Neural crest cell (in vitro differentiated cells): ENCODE data around the gene NADK. TPM values are rescaled to one million over a fixed set of nuclear protein-coding genes. Genes with fewer than 3 reads are reported as not detected.

Source experiments
- DNase-seq: peaks from one replicate; pipeline ENCODE4 v3.0.0; 2021; ENCODE audit warnings: low read depth, mixed read lengths, low spot score
- H3K27ac Mint-ChIP-seq: one replicate; pipeline ENCODE4 v1.8.0; 2021; ENCODE audit warnings: mild to moderate bottlenecking, mixed read lengths; ENCODE audit not compliant: unreplicated experiment
- H3K27me3 Mint-ChIP-seq: 2 replicates; pipeline ENCODE4 v1.8.0; 2021; ENCODE audit warnings: low read depth, mild to moderate bottlenecking, mixed read lengths
- H3K36me3 Mint-ChIP-seq: 2 replicates; pipeline ENCODE4 v1.8.0; 2021; ENCODE audit warnings: low read depth, mild to moderate bottlenecking, mixed read lengths
- H3K4me1 Mint-ChIP-seq: 2 replicates; pipeline ENCODE4 v1.8.0; 2021; ENCODE audit warnings: mixed read lengths
- H3K4me3 Mint-ChIP-seq: one replicate; pipeline ENCODE4 v1.8.0; 2021; ENCODE audit warnings: mild to moderate bottlenecking, mixed read lengths
- H3K9me3 Mint-ChIP-seq: 2 replicates; pipeline ENCODE4 v1.8.0; 2021; ENCODE audit warnings: mixed read lengths
- total RNA-seq: library from RNA; stranded (reverse); gene quantifications from 2 replicates; pipeline ENCODE4 v1.2.1, GENCODE V29; 2021
- TF ChIP-seq, protein P1 (sequence below): fragments of 200-600 bp; sonication (generic); conservative IDR thresholded peaks from 2 replicates; pipeline ENCODE4 v1.5.0; 2021; ENCODE audit warnings: antibody characterized with exemption, mild to moderate bottlenecking

The NADK gene
- total RNA-seq, 1 donor from 2014 or later: 88.4 TPM

DNA sequence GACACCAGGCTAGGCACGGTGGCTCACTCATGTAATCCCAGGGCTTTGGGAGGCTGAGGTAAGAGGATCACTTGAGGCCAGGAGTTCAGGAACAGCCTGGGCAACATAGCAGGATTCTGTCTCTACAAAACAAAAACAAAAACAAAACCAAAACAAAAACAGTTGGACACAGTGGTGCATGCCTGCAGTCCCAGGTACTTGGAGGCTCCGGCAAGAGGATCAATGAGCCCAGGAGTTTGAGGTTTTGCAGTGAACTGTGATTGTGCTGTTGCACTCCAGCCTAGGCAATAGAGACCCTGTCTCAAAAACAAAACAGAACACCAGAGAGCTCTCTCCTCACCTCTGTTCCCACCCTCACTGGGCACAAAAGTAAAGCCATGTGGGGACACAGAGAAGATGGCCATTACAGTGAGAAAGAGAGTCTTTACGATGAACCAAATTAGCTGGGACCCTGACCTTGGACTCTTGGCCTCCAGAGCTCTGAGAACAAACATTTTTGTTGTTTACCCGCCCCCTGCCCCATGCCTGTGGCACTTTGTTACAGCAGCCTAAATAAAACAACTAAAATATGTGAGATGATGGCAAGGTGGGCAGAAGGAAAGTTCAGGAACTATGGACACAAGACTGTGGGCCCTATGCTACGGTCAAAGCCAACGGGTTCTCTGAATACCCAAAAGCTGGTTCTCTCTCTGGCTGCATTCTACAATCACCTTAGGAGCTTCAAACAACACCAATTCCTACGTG, 9.8 kb downstream of the NADK start:
- Mint-ChIP-seq H3K27ac (no peak overlapping the region), H3K36me3 (peaks cover 28% of the 10 kb centered on the region), H3K9me3 (peaks cover 5% of the 10 kb centered on the region), H3K4me3 (no peak overlapping the region), H3K27me3 (no peaks in the 10 kb centered on the region), H3K4me1 (peaks cover 7% of the 10 kb centered on the region)
- no peak for DNase-seq
- TF ChIP-seq, protein P1, sequence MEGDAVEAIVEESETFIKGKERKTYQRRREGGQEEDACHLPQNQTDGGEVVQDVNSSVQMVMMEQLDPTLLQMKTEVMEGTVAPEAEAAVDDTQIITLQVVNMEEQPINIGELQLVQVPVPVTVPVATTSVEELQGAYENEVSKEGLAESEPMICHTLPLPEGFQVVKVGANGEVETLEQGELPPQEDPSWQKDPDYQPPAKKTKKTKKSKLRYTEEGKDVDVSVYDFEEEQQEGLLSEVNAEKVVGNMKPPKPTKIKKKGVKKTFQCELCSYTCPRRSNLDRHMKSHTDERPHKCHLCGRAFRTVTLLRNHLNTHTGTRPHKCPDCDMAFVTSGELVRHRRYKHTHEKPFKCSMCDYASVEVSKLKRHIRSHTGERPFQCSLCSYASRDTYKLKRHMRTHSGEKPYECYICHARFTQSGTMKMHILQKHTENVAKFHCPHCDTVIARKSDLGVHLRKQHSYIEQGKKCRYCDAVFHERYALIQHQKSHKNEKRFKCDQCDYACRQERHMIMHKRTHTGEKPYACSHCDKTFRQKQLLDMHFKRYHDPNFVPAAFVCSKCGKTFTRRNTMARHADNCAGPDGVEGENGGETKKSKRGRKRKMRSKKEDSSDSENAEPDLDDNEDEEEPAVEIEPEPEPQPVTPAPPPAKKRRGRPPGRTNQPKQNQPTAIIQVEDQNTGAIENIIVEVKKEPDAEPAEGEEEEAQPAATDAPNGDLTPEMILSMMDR: no peak

DNA sequence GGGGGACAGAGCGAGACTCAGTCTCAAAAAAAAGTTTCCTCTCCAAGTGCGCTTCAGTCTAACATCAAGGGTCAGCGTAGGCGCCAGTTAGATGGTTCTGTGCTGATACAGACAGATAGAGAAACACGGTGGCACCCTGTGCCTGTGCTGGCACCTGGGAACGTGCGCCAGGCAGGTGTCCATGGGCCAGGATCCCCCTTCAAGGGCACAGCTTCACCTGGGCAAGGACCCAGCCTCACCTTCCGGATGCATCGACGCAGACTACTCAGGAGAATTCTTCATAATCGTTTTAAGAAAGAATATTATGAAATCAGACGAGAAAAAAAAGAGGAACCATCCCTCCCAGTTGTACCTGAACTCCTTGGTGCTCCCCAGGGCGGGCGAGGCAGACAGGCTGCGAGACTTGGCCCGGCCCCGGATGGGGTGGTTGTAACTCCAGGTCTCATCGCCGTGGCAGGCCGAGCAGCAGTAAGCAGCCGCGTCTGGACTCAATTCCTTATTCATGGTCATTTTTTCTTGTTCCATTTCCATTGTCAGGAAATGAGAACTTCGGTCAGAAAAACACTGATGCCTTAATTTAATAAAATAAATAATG, 13.3 kb downstream of the NADK start:
- DNase-seq: no peak
- no peak overlapping the region for H3K27ac Mint-ChIP-seq
- peaks cover 12% of the 10 kb centered on the region for H3K36me3 Mint-ChIP-seq
- peak overlapping the region; percentile 41 for H3K4me3 Mint-ChIP-seq
- H3K4me1 Mint-ChIP-seq: peaks cover 7% of the 10 kb centered on the region
- no peaks in the 10 kb centered on the region for H3K9me3 Mint-ChIP-seq
- no peaks in the 10 kb centered on the region for H3K27me3 Mint-ChIP-seq
- TF ChIP-seq, protein P1: no peak

DNA sequence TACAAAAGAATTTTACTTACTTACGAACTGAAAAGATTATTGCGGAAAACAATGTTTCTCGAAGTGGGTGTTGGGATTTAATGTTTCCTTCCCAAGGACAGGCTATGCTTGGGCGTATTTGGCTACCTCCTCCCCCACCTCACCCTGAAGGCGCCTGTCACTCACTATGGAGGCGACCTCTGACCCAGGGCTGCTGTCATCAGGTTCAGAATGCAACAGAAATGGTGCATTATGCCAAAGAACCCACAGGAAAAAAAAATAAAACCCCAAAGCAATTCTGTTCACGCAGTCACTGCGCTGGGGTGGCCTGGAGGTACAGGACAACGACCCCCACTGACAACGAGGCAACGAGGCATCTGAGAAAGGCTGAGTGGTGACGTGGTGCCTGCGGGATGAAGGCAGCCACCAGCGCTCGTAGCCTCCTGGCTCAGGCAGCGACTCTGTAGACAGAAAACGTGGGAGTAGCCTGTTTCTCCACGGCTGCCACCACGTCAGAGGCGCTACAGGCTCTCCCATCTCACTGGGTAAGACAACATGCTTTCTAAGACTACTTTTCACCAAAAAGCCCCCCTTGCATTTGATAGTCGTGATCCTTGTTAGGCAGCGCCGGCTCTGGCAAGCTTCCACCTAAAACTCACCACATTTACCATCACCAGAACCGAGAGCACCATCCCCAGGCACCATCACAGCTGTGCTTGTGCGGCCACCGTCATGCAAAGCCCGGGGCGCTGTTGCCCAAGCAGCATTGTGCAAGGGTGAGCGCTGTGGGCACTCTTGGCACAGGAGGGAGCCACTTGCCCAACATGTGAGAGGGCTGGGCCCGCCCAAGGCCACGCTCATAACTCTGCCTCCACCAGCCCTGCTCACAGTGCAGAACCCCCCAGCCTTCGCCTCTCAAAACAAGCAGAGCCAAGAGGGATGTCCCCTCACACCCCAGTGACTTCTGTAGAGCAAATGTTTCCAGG, 14.3 kb downstream of the NADK start:
- Mint-ChIP-seq H3K36me3 (peaks cover 9% of the 10 kb centered on the region), H3K4me1 (peaks cover 7% of the 10 kb centered on the region), H3K27me3 (no peaks in the 10 kb centered on the region), H3K9me3 (no peaks in the 10 kb centered on the region), H3K4me3 (no peak overlapping the region), H3K27ac (no peak overlapping the region)
- DNase-seq: no peak
- TF ChIP-seq, protein P1: no peak

DNA sequence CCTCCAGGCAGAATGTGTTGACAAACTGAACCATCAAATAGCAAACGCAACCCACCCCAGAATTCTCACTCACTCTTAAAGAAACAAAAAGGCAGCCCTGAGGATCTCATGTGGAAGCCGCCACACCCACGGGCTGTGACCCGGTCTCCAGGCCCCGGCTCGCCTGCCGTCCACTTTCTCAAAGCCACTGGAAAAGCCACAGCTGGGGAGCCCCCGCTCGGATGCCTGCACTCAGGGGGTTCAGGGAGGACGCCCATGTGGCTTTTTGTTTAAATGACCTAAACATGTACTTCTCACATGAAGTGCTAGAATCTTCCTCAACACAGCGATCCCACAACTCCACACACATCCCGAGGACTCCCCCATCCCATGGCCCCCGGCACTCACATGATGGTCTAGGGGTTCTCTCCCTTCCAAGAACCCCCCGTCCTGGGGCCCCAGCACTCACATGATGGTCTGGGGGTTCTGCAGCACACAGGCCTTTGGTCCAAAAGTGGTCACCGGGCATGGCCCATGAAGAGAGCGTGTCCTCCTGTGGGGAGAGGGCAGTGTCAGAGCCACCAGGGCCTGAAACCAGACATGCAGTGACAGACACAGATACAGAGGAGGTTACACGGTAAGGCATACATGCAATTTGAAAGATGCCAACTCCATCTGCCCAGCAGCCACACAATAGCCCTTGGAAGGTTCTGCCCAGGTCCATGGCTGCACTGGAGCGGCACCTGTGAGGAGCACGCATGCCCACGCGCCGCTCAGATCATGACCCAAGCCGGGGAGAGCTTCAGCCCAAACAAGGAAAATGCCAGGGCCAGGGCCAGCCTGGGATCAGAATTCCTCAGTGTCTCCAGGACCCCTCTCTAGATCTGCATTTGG, 16.5 kb downstream of the NADK start:
- H3K27ac Mint-ChIP-seq: no peak overlapping the region
- H3K36me3 Mint-ChIP-seq: no peaks in the 10 kb centered on the region

More for the DNA sequence above, 16.5 kb downstream of the NADK start:
- peaks cover 7% of the 10 kb centered on the region for H3K4me1 Mint-ChIP-seq
- DNase-seq: no peak
- H3K9me3 Mint-ChIP-seq: no peaks in the 10 kb centered on the region
- TF ChIP-seq, protein P1: no peak
- H3K4me3 Mint-ChIP-seq: no peak overlapping the region
- no peaks in the 10 kb centered on the region for H3K27me3 Mint-ChIP-seq
